K562 (cell line): ENCODE results near the gene CAPN12. TPM values are rescaled to one million over a fixed set of nuclear protein-coding genes. Genes with fewer than 3 reads are reported as not detected.
A peak's percentile ranks its signal among the peaks of the same experiment; 100 is the strongest.

Experiments used
- CBX2 ChIP-seq: fragments of 200-600 bp; sonication (generic); IDR thresholded peaks from one replicate; pipeline ENCODE4 v1.6.1; 2012; ENCODE audit warnings: mild to moderate bottlenecking, low read length, inconsistent platforms; ENCODE audit not compliant: insufficient read depth, poor library complexity, severe bottlenecking
- CREM ChIP-seq: IDR thresholded peaks from 2 replicates; pipeline ENCODE4 v1.6.1; 2014; ENCODE audit warnings: antibody characterized with exemption, low read depth
- CTBP1 ChIP-seq: fragments of 450-650 bp; IDR thresholded peaks from 2 replicates; pipeline ENCODE4 v1.6.1; 2016; ENCODE audit warnings: borderline replicate concordance
- FOXO4 ChIP-seq: fragments of 450-650 bp; formaldehyde crosslinking; IDR thresholded peaks from 2 replicates; pipeline ENCODE4 v1.4.0; 2020; ENCODE audit warnings: mild to moderate bottlenecking, moderate library complexity
- KDM4B ChIP-seq, 2 experiments: fragments of 450-650 bp in 1 of 2; sonication (generic) in 1 of 2; IDR thresholded peaks; 2 replicates each; pipeline ENCODE4 v1.6.1; 2016 to 2017; ENCODE audit warnings: borderline replicate concordance in 2 of 2, antibody characterized with exemption in 1 of 2, low read depth in 1 of 2, mild to moderate bottlenecking in 1 of 2
- MTA3 ChIP-seq: fragments of 450-650 bp; formaldehyde crosslinking; IDR thresholded peaks from 2 replicates; pipeline ENCODE4 v1.6.1; 2017; ENCODE audit warnings: mild to moderate bottlenecking, borderline replicate concordance
- MYC ChIP-seq, 2 experiments: fragments of 250-450 bp in 1 of 2; sonication (Bioruptor Pico) in 1 of 2; IDR thresholded peaks; 2 replicates each; pipeline versions ENCODE4 v1.5.1 to v1.6.1; 2012 to 2021; ENCODE audit warnings: low read depth in 2 of 2, borderline replicate concordance in 1 of 2, improper control_type of control experiment in 1 of 2, low read length in 1 of 2, mild to moderate bottlenecking in 1 of 2, moderate library complexity in 1 of 2
- NCOA6 ChIP-seq: fragments of 450-650 bp; IDR thresholded peaks from 2 replicates; pipeline ENCODE4 v1.6.1; 2017; ENCODE audit warnings: mild to moderate bottlenecking
- NFIC ChIP-seq: fragments of 450-650 bp; IDR thresholded peaks from 2 replicates; pipeline ENCODE4 v1.6.1; 2017; ENCODE audit warnings: mild to moderate bottlenecking, inconsistent platforms
- RCOR1 ChIP-seq, 2 experiments: IDR thresholded peaks; 2 replicates each; pipeline ENCODE4 v1.6.1; 2012; ENCODE audit warnings: low read depth in 2 of 2, low read length in 2 of 2, borderline replicate concordance in 1 of 2, improper control_type of control experiment in 1 of 2
- SMAD4 ChIP-seq: fragments of 250-450 bp; sonication (Bioruptor Pico); conservative IDR thresholded peaks from 2 replicates; pipeline ENCODE4 v1.8.0; 2021; ENCODE audit warnings: inconsistent platforms, mild to moderate bottlenecking, moderate library complexity
- TCF7L2 ChIP-seq: fragments of 150-350 bp; IDR thresholded peaks from 2 replicates; pipeline ENCODE4 v1.6.1; 2016; ENCODE audit warnings: low read depth, mild to moderate bottlenecking, low read length, moderate library complexity
- TRIM24 ChIP-seq, 2 experiments: fragments of 450-650 bp; IDR thresholded peaks; 2 replicates each; pipeline ENCODE4 v1.6.1; 2016
- WHSC1 ChIP-seq: IDR thresholded peaks from one replicate; pipeline ENCODE4 v1.6.1; 2012; ENCODE audit warnings: low read length, control low read depth, inconsistent platforms
- ZBTB34 ChIP-seq: fragments of 250-450 bp; sonication (Bioruptor Pico); IDR thresholded peaks from 2 replicates; pipeline ENCODE4 v1.8.0; 2021; ENCODE audit warnings: mild to moderate bottlenecking, moderate library complexity
- ZBTB43 ChIP-seq: sonication (generic); formaldehyde crosslinking; IDR thresholded peaks from 2 replicates; pipeline ENCODE4 v1.8.0; 2023; ENCODE audit warnings: mild to moderate bottlenecking, missing genetic modification reagents
- ZNF175 ChIP-seq: fragments of 200-800 bp; sonication (Bioruptor generic); IDR thresholded peaks from 2 replicates; pipeline ENCODE4 v1.6.1; 2016; ENCODE audit warnings: low read depth, mild to moderate bottlenecking, missing genetic modification characterization, missing compliant biosample characterization
- ZNF584 ChIP-seq: fragments of 200-800 bp; sonication (Bioruptor generic); IDR thresholded peaks from 2 replicates; pipeline ENCODE4 v1.6.1; 2016; ENCODE audit warnings: low read depth, mild to moderate bottlenecking, missing genetic modification characterization, missing compliant biosample characterization
- polyA plus RNA-seq, 8 experiments: library from polyadenylated mRNA; depleted of rRNA in 4 of 8; stranded (reverse) in 5 of 8; unstranded in 3 of 8; fragments of >200 nt; fragmentation: Nextera tagmentation in 2 of 8; fragmentation: Illumina TruSeq in 1 of 8; extraction: Ambion mirVana in 2 of 8; extraction: Trizol in 1 of 8; gene quantifications; 2 replicates each; pipeline versions ENCODE4 v1.2.1 to v1.2.3, GENCODE V29; 2011 to 2014; ENCODE audit warnings: inconsistent platforms in 1 of 8, missing spikeins in 1 of 8
- total RNA-seq, 7 experiments: library from RNA; depleted of rRNA in 6 of 7; stranded (reverse); fragments of >200 nt in 6 of 7; fragmentation: Illumina TruSeq in 2 of 7; extraction: Trizol in 2 of 7; gene quantifications; 2 replicates each; pipeline versions ENCODE4 v1.2.1 to v1.2.3, GENCODE V29; 2011 to 2021; ENCODE audit warnings: low replicate concordance in 1 of 7
- TF ChIP-seq, protein P1 (sequence below): conservative IDR thresholded peaks from 2 replicates; pipeline ENCODE4 v1.6.1; 2011; ENCODE audit warnings: low read depth, mild to moderate bottlenecking, low read length; ENCODE audit not compliant: control insufficient read depth
- TF ChIP-seq, protein P2 (sequence below): fragments of 450-650 bp; formaldehyde crosslinking; IDR thresholded peaks from 2 replicates; pipeline ENCODE4 v1.4.0; 2022; ENCODE audit warnings: missing genetic modification characterization

Gene CAPN12
- total and polyA plus RNA-seq, 9 of the 15 experiments (the other 6 are each of a cell fraction or from before 2014, with no cell fraction given), result 0.83 to 7.0 (median 1.6) TPM

DNA sequence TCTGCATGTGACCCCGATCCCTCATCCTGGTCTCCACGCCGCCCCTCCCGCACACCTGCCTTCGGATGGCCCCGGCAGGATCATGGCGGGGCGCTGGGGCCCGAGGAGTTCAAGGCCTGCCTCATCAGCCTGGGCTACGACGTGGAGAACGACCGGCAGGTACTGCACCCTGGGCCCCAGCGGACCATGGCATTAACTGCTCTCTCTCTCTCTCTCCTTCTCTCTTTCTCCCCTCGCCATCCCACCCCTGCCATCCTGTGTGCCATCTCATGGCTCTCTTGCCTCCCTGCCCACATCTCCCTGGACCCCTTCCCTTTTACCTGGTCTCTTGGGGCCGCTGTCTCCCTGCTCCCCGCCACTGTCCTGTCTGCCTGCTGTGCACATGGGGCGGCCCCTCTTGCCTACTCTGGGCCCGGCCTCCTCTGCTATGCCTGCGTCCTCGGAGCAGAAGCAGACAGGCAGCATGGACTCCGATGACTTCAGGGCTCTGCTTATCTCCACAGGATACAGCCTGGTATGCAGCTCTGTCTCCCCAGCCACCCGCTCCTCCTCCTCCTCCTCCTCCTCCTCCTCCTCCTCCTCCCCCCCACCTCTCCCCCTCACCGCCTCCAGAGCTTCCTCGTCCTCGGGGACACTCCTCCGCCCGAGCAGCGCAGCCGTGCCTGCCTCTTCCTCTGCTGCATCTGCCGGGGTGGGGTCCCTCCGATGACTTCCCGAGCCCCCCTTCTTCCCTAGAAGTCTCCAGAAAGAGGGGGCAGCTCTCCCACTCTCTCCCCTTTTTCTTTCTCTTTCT, 16.2 kb downstream of the CAPN12 start (continued):
- TF ChIP-seq ZNF584 (CRISPR knock-in tag) (no peak), CBX2 (no peak), CTBP1 (peak; percentile 51), NFIC (peak; percentile 6; the same call in 1 of the 2 replicates), CREM (peak; percentile 27; the same call in 1 of the 2 replicates), MTA3 (0 out of 2 replicates have a peak, but pooled peaks have one; percentile 23), KDM4B (IDR thresholded peaks at IDR 0.05; ENCODE audit: borderline replicate concordance in 2 of 2, low read depth in 1 of 2) (no peak; a peak in 1 of 4 replicates), ZNF175 (CRISPR knock-in tag) (no peak), FOXO4 (no peak), SMAD4 (CRISPR knock-in tag) (peak; percentile 51), WHSC1 (no peak), ZBTB43 (CRISPR knock-in tag) (no peak), TCF7L2 (no peak), NCOA6 (no peak), TRIM24 (IDR thresholded peaks at IDR 0.05) (0 out of 4 replicates have a peak, but pooled peaks of 1 of the 2 experiments have one; percentile 18), MYC (IDR thresholded peaks at IDR 0.05; ENCODE audit: low read depth, low read length) (no peak), MYC (CRISPR knock-in tag; IDR thresholded peaks at IDR 0.05; ENCODE audit: borderline replicate concordance, low read depth) (0 out of 2 replicates have a peak, but pooled peaks have one; percentile 36), RCOR1 (IDR thresholded peaks at IDR 0.05; ENCODE audit: borderline replicate concordance in 1 of 2, low read depth in 2 of 2, low read length in 2 of 2) (peak in 1 of 2 experiments; percentile 74; a peak in 2 of 4 replicates), ZBTB34 (CRISPR knock-in tag) (no peak)
- TF ChIP-seq, protein P1, sequence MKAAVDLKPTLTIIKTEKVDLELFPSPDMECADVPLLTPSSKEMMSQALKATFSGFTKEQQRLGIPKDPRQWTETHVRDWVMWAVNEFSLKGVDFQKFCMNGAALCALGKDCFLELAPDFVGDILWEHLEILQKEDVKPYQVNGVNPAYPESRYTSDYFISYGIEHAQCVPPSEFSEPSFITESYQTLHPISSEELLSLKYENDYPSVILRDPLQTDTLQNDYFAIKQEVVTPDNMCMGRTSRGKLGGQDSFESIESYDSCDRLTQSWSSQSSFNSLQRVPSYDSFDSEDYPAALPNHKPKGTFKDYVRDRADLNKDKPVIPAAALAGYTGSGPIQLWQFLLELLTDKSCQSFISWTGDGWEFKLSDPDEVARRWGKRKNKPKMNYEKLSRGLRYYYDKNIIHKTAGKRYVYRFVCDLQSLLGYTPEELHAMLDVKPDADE, result no peak
- TF ChIP-seq, protein P2, sequence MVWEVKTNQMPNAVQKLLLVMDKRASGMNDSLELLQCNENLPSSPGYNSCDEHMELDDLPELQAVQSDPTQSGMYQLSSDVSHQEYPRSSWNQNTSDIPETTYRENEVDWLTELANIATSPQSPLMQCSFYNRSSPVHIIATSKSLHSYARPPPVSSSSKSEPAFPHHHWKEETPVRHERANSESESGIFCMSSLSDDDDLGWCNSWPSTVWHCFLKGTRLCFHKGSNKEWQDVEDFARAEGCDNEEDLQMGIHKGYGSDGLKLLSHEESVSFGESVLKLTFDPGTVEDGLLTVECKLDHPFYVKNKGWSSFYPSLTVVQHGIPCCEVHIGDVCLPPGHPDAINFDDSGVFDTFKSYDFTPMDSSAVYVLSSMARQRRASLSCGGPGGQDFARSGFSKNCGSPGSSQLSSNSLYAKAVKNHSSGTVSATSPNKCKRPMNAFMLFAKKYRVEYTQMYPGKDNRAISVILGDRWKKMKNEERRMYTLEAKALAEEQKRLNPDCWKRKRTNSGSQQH (CRISPR knock-in tag), result no peak
